H1 (cell line): ENCODE measurements around the gene TBL1Y. TPM values are rescaled to one million over a fixed set of nuclear protein-coding genes. Genes with fewer than 3 reads are reported as not detected.

Source experiments
- CTCF ChIA-PET: fragments of 300-600 bp; sonication (Branson Sonifier 250); formaldehyde crosslinking; loops from one replicate; lab custom pipeline; 2021; ENCODE audit not compliant: partially characterized antibody; lab: Charles Lee
- POLR2A ChIA-PET: fragments of 300-600 bp; sonication (Branson Sonifier 250); formaldehyde crosslinking; loops from one replicate; lab custom pipeline; 2021; ENCODE audit warnings: inconsistent platforms; ENCODE audit not compliant: partially characterized antibody; lab: Charles Lee
- DNase-seq, 2 experiments: peaks; one replicate each; pipeline versions ENCODE4 v3.0.0 to v3.0.0-alpha.2; 2010 to 2022; ENCODE audit warnings: low spot score in 2 of 2, low read depth in 1 of 2, mixed read lengths in 1 of 2
- FAIRE-seq: peaks from 2 replicates; lab custom pipeline; 2011; peaks lifted over from hg19 to GRCh38; lab: Jason Lieb, UNC
- H2AFZ ChIP-seq: 2 replicates; pipeline ENCODE4 v1.8.1; 2012; ENCODE audit warnings: low read length, inconsistent platforms
- H2AK5ac ChIP-seq: 2 replicates; pipeline ENCODE4 v1.6.1; 2013; ENCODE audit warnings: low read depth, low read length
- H2BK120ac ChIP-seq: replicated peaks from 2 replicates; pipeline ENCODE3; 2013; ENCODE audit warnings: low read depth, low read length, inconsistent platforms
- H2BK12ac ChIP-seq: 2 replicates; pipeline ENCODE4 v1.6.1; 2013; ENCODE audit warnings: low read depth, low read length
- H2BK15ac ChIP-seq: 2 replicates; pipeline ENCODE4 v1.6.1; 2013; ENCODE audit warnings: low read length
- H2BK20ac ChIP-seq: 2 replicates; pipeline ENCODE4 v1.6.1; 2013; ENCODE audit warnings: low read length
- H2BK5ac ChIP-seq: 2 replicates; pipeline ENCODE4 v1.6.1; 2013; ENCODE audit warnings: low read depth, low read length
- H3K14ac ChIP-seq: 2 replicates; pipeline ENCODE4 v1.6.1; 2013; ENCODE audit warnings: inconsistent platforms; ENCODE audit not compliant: insufficient read length
- H3K18ac ChIP-seq: 2 replicates; pipeline ENCODE4 v1.6.1; 2013; ENCODE audit warnings: low read length; ENCODE audit errors: extremely low read depth
- H3K23ac ChIP-seq: 2 replicates; pipeline ENCODE4 v1.6.1; 2013; ENCODE audit warnings: inconsistent platforms; ENCODE audit not compliant: insufficient read length
- H3K23me2 ChIP-seq: 2 replicates; pipeline ENCODE4 v1.6.1; 2013; ENCODE audit warnings: low read depth, low read length
- H3K27ac ChIP-seq: 2 replicates; pipeline ENCODE4 v1.6.1; 2011; ENCODE audit warnings: low read depth, low read length, inconsistent platforms
- H3K27me3 ChIP-seq, 4 experiments: replicated peaks in 1 of 4; 1 replicate in 1 of 4; 2 replicates in 3 of 4; pipeline versions ENCODE4 v1.6.1 to v1.8.1; 2011 to 2013; ENCODE audit warnings: low read length in 3 of 4, mild to moderate bottlenecking in 3 of 4, inconsistent platforms in 2 of 4, mixed read lengths in 2 of 4, moderate library complexity in 1 of 4; ENCODE audit not compliant: control insufficient read depth in 3 of 4, insufficient read depth in 3 of 4; ENCODE audit errors: extremely low read depth in 1 of 4
- H3K36me3 ChIP-seq, 4 experiments: 2 replicates each; pipeline versions ENCODE4 v1.6.1 to v1.8.1; 2011 to 2013; ENCODE audit warnings: mild to moderate bottlenecking in 4 of 4, low read length in 3 of 4, moderate library complexity in 2 of 4, control low read depth in 1 of 4, inconsistent platforms in 1 of 4; ENCODE audit not compliant: insufficient read depth in 4 of 4, control insufficient read depth in 2 of 4
- H3K4ac ChIP-seq: replicated peaks from 2 replicates; pipeline ENCODE3; 2013; ENCODE audit warnings: low read length, low read depth, mixed read lengths, inconsistent platforms; ENCODE audit not compliant: insufficient read length
- H3K4me1 ChIP-seq, 4 experiments: replicated peaks in 1 of 4; 1 replicate in 1 of 4; 2 replicates in 3 of 4; pipeline versions ENCODE4 v1.6.1 to v1.8.1; 2011 to 2013; ENCODE audit warnings: low read length in 3 of 4, inconsistent platforms in 2 of 4, mixed read lengths in 1 of 4; ENCODE audit not compliant: insufficient read depth in 4 of 4, control insufficient read depth in 3 of 4
- H3K4me2 ChIP-seq, 2 experiments: 2 replicates each; pipeline versions ENCODE4 v1.6.1 to v1.8.1; 2011 to 2013; ENCODE audit warnings: low read depth in 2 of 2, low read length in 2 of 2, control low read depth in 1 of 2, inconsistent platforms in 1 of 2, mild to moderate bottlenecking in 1 of 2; ENCODE audit not compliant: insufficient read depth in 1 of 2
- H3K4me3 ChIP-seq, 4 experiments: fragments of 200-600, 300-600 bp in 1 of 4; sonication (generic), shearing (Covaris generic), sonication (Bioruptor Twin) in 1 of 4; 2 replicates each; pipeline versions ENCODE4 v1.5.1 to v1.8.1; 2011 to 2016; ENCODE audit warnings: low read length in 4 of 4, low read depth in 3 of 4, control low read depth in 2 of 4, inconsistent platforms in 2 of 4, mild to moderate bottlenecking in 2 of 4, mixed read lengths in 1 of 4, moderate library complexity in 1 of 4; ENCODE audit not compliant: insufficient read depth in 2 of 4; ENCODE audit errors: extremely low read depth in 1 of 4
- H3K56ac ChIP-seq: replicated peaks from 2 replicates; pipeline ENCODE3; 2013; ENCODE audit warnings: low read depth, mild to moderate bottlenecking, mixed read lengths, low read length, inconsistent platforms; ENCODE audit not compliant: insufficient read length
- H3K79me1 ChIP-seq: 2 replicates; pipeline ENCODE4 v1.6.1; 2013; ENCODE audit warnings: low read depth, low read length, control low read depth
- H3K79me2 ChIP-seq, 2 experiments: 2 replicates each; pipeline versions ENCODE4 v1.6.1 to v1.8.1; 2012 to 2013; ENCODE audit warnings: low read length in 2 of 2, mild to moderate bottlenecking in 2 of 2, inconsistent platforms in 1 of 2; ENCODE audit not compliant: insufficient read depth in 2 of 2, control insufficient read depth in 1 of 2
- H3K9ac ChIP-seq, 4 experiments: replicated peaks in 1 of 4; 1 replicate in 1 of 4; 2 replicates in 3 of 4; pipeline versions ENCODE4 v1.6.1 to v1.8.1; 2011 to 2013; ENCODE audit warnings: low read depth in 3 of 4, low read length in 3 of 4, control low read depth in 2 of 4, mild to moderate bottlenecking in 2 of 4, moderate library complexity in 2 of 4, inconsistent platforms in 1 of 4; ENCODE audit errors: extremely low read depth in 1 of 4
- H3K9me3 ChIP-seq, 2 experiments: 2 replicates each; pipeline versions ENCODE4 v1.6.1 to v1.8.1; 2012 to 2013; ENCODE audit warnings: mild to moderate bottlenecking in 2 of 2, moderate library complexity in 2 of 2, control low read depth in 1 of 2, inconsistent platforms in 1 of 2, low read depth in 1 of 2, low read length in 1 of 2, mixed read lengths in 1 of 2; ENCODE audit not compliant: insufficient read depth in 2 of 2
- H4K20me1 ChIP-seq, 2 experiments: replicated peaks in 1 of 2; 2 replicates each; pipeline versions ENCODE3 to v1.8.1; 2011 to 2013; ENCODE audit warnings: inconsistent platforms in 2 of 2, low read length in 2 of 2, mild to moderate bottlenecking in 1 of 2; ENCODE audit not compliant: insufficient read depth in 2 of 2, control insufficient read depth in 1 of 2
- H4K5ac ChIP-seq: 2 replicates; pipeline ENCODE4 v1.6.1; 2013; ENCODE audit warnings: low read length, low read depth, mixed read lengths, inconsistent platforms; ENCODE audit not compliant: insufficient read length
- H4K8ac ChIP-seq: 2 replicates; pipeline ENCODE4 v1.8.0; 2013; ENCODE audit warnings: mild to moderate bottlenecking, moderate library complexity, low read length, inconsistent platforms; ENCODE audit not compliant: insufficient read depth; ENCODE audit errors: extremely low read depth
- H4K91ac ChIP-seq: replicated peaks from 2 replicates; pipeline ENCODE3; 2013; ENCODE audit warnings: low read length, mixed read lengths, inconsistent platforms; ENCODE audit not compliant: insufficient read length
- BRCA1 ChIP-seq: IDR thresholded peaks from 2 replicates; pipeline ENCODE4 v1.6.1; 2012; ENCODE audit warnings: low read depth, low read length, improper control_type of control experiment
- CBX5 ChIP-seq: fragments of 300-800, 300-1000 bp; sonication (generic); IDR thresholded peaks from 2 replicates; pipeline ENCODE4 v1.7.1; 2016; ENCODE audit warnings: antibody characterized with exemption, low read length, low read depth
- CREB1 ChIP-seq: IDR thresholded peaks from 2 replicates; pipeline ENCODE4 v1.6.1; 2012; ENCODE audit warnings: inconsistent platforms
- EGR1 ChIP-seq: IDR thresholded peaks from 2 replicates; pipeline ENCODE4 v1.6.1; 2011; ENCODE audit warnings: low read depth, low read length, borderline replicate concordance
- HDAC2 ChIP-seq, 2 experiments: fragments of 300-600 bp in 1 of 2; sonication (generic) in 1 of 2; IDR thresholded peaks; 2 replicates each; pipeline ENCODE4 v1.6.1; 2011 to 2012; ENCODE audit warnings: low read depth in 2 of 2, low read length in 2 of 2, mild to moderate bottlenecking in 2 of 2, moderate library complexity in 2 of 2, borderline replicate concordance in 1 of 2, inconsistent platforms in 1 of 2
- KDM1A ChIP-seq: fragments of 200-600, 300-600 bp; sonication (generic); IDR thresholded peaks from 2 replicates; pipeline ENCODE4 v1.7.1; 2016; ENCODE audit warnings: mild to moderate bottlenecking, low read length, borderline replicate concordance
- MAFK ChIP-seq: IDR thresholded peaks from 2 replicates; pipeline ENCODE4 v1.6.1; 2012; ENCODE audit warnings: low read depth, mild to moderate bottlenecking, improper control_type of control experiment, low read length
- RXRA ChIP-seq: IDR thresholded peaks from 2 replicates; pipeline ENCODE4 v1.6.1; 2011; ENCODE audit warnings: low read depth, mild to moderate bottlenecking, low read length, moderate library complexity; ENCODE audit not compliant: insufficient read depth
- SIRT6 ChIP-seq: IDR thresholded peaks from one replicate; pipeline ENCODE4 v1.7.1; 2012; ENCODE audit warnings: low read length, inconsistent platforms
- SIX5 ChIP-seq: IDR thresholded peaks from 2 replicates; pipeline ENCODE4 v1.6.1; 2011; ENCODE audit warnings: mild to moderate bottlenecking, low read depth, low read length
- SP2 ChIP-seq: IDR thresholded peaks from 2 replicates; pipeline ENCODE4 v1.6.1; 2012; ENCODE audit warnings: mild to moderate bottlenecking, low read length, inconsistent platforms
- TBP ChIP-seq: IDR thresholded peaks from 2 replicates; pipeline ENCODE4 v1.6.1; 2011; ENCODE audit warnings: low read depth, low read length, improper control_type of control experiment
- TCF12 ChIP-seq: IDR thresholded peaks from 2 replicates; pipeline ENCODE4 v1.6.1; 2011; ENCODE audit warnings: low read depth, mild to moderate bottlenecking, low read length
- WGBS, 2 experiments: shearing (Covaris generic) in 1 of 2; methylation state at CpG; one replicate each; pipeline versions ENCODE4 v1.1.6 to v1.1.7; 2013 to 2015; ENCODE audit warnings: low lambda C conversion rate in 2 of 2, mixed read lengths in 2 of 2, inconsistent platforms in 1 of 2, low coverage in 1 of 2, missing lambda C conversion rate in 1 of 2; ENCODE audit not compliant: insufficient replicate concordance in 2 of 2, insufficient coverage in 1 of 2, insufficient read length in 1 of 2; ENCODE audit errors: extremely low coverage in 1 of 2, missing lambda C conversion rate in 1 of 2; 5-methylcytosine and 5-hydroxymethylcytosine counted together
- polyA plus RNA-seq, 7 experiments: library from polyadenylated mRNA; depleted of rRNA in 3 of 7; stranded (reverse) in 5 of 7; unstranded in 2 of 7; fragments of >200 nt in 5 of 7; fragments of 200-250 nt in 2 of 7; gene quantifications; 1 replicate in 5 of 7; 2 replicates in 1 of 7; 4 replicates in 1 of 7; pipeline versions ENCODE4 v1.2.1 to v1.2.3, GENCODE V29; 2011 to 2013; ENCODE audit warnings: missing spikeins in 2 of 7, mixed read lengths in 2 of 7
- total RNA-seq: library from RNA; stranded (reverse); fragmentation: NEBNext Ultra II Directional; extraction: Animal tissue kit (Norgen Biotek cat#: 25700); gene quantifications from 2 replicates; pipeline ENCODE4 v1.2.1, GENCODE V29; 2021

TBL1Y gene
- total and polyA plus RNA-seq, 2 of the 8 experiments (the other 6 are each of a cell fraction or from before 2014, with no cell fraction given): 2.5 to 4.2 TPM

- H3K79me2 ChIP-seq: no peaks in the 10 kb centered on the region
- H3K27me3 ChIP-seq: no peaks in the 10 kb centered on the region
- no peak overlapping the region for H3K56ac ChIP-seq
- H2AK5ac ChIP-seq: no peak overlapping the region
- H3K36me3 ChIP-seq: no peaks in the 10 kb centered on the region
- no peak overlapping the region for H3K4ac ChIP-seq
- no peak overlapping the region for H2AFZ ChIP-seq
- H4K5ac ChIP-seq: no peak overlapping the region
- H3K18ac ChIP-seq: no peak overlapping the region; the same call in 1 of the 2 replicates
- no peak overlapping the region for H3K4me2 ChIP-seq
- no peak overlapping the region for H2BK12ac ChIP-seq
- no peaks in the 10 kb centered on the region for H3K9me3 ChIP-seq
- H2BK120ac ChIP-seq: no peak overlapping the region
- H3K4me1 ChIP-seq: no peaks in the 10 kb centered on the region
- no peak overlapping the region for H2BK20ac ChIP-seq
- H3K23ac ChIP-seq: no peak overlapping the region
- no peak overlapping the region for H4K8ac ChIP-seq
- H2BK15ac ChIP-seq: no peak overlapping the region
- H3K79me1 ChIP-seq: no peaks in the 10 kb centered on the region
- H4K20me1 ChIP-seq: no peaks in the 10 kb centered on the region
- WGBS, 2 experiments: 82% methylated on average over 6 of the region's 6 CpGs; no CpG with 5 or more reads in 1 of the 2 experiments
- H4K91ac ChIP-seq: no peak overlapping the region
- H3K9ac ChIP-seq: no peak overlapping the region
- DNase-seq: no peak
- no peaks in the 10 kb centered on the region for H3K23me2 ChIP-seq
- ChIA-PET CTCF (interaction anchor here (0.9 kb wide), 1 partner anchor 40 kb away, joined by 3 read pairs; no protein-coding TSS in a partner anchor), POLR2A (no interaction called here)
- no peak overlapping the region for H3K27ac ChIP-seq
- FAIRE-seq: no peak
- H3K4me3 ChIP-seq: no peak overlapping the region
- H2BK5ac ChIP-seq: no peak overlapping the region
- no peak overlapping the region for H3K14ac ChIP-seq
- no peak for TF ChIP-seq SIRT6
- TF ChIP-seq TCF12: no peak
- no peak for TF ChIP-seq TBP
- TF ChIP-seq EGR1: no peak
- TF ChIP-seq BRCA1: no peak
- no peak for TF ChIP-seq MAFK
- TF ChIP-seq SP2: no peak
- TF ChIP-seq SIX5: no peak
- TF ChIP-seq HDAC2 (IDR thresholded peaks at IDR 0.05; ENCODE audit: borderline replicate concordance in 1 of 2, low read depth in 2 of 2, low read length in 2 of 2): no peak
- no peak for TF ChIP-seq KDM1A
- TF ChIP-seq CREB1: no peak
- no peak for TF ChIP-seq CBX5
- no peak for TF ChIP-seq RXRA
Measured at GRCh38 chrY:7125136-7126056, 214.9 kb downstream of the TBL1Y start.
